Stimulated activated CD4-positive, alpha-beta T cell treated with anti-CD3 and anti-CD28 coated beads, Interleukin-1b, Interleukin-23, amount 100 ng/mL, for 1 hour (primary cell): ENCODE data around the gene VPS13D.

Experiments used
- DNase-seq, 2 donors: peaks; one replicate each; pipeline ENCODE4 v3.0.0-alpha.2; 2020; ENCODE audit warnings: low read depth in 2 of 2

Gene VPS13D

DNA sequence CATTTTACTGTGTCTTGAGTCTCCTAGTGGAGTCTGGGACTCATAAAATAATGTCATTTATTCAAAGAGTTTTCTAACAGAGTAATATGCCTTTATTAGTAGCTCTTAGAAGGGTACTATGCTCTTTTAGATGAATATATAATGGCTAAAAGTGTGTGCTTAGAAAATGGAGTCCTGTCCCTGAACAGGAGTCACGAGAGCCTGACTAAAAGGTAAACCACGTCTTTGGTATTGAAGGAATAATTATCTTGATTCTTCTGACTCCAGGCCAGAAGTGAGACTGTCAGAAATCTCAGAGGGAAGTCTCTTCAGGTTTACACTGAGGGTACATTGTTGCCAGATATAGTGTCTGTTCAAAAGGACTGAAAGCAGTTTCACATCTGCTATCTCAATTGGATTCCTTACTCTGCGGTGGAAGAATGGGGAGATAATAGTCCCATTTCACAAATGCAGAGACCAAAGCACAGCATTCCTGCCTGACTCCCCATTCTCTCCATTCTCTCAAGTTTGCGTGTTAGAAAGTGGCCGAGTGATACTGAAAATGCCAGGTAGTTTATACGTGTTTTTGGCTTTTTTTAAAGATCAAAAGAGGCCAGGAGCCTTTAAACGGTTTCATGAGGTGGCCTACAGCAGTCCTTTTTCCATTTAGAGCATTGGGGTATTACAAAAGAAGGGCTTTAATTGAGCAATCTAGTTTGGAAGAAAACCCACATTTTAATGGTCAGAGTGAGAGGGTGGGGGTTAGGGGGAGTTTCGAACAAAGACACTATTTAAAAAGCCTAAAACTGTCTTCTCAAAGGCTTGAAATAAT, 176.6 kb downstream of the VPS13D start:
- DNase-seq, result no peak

DNA sequence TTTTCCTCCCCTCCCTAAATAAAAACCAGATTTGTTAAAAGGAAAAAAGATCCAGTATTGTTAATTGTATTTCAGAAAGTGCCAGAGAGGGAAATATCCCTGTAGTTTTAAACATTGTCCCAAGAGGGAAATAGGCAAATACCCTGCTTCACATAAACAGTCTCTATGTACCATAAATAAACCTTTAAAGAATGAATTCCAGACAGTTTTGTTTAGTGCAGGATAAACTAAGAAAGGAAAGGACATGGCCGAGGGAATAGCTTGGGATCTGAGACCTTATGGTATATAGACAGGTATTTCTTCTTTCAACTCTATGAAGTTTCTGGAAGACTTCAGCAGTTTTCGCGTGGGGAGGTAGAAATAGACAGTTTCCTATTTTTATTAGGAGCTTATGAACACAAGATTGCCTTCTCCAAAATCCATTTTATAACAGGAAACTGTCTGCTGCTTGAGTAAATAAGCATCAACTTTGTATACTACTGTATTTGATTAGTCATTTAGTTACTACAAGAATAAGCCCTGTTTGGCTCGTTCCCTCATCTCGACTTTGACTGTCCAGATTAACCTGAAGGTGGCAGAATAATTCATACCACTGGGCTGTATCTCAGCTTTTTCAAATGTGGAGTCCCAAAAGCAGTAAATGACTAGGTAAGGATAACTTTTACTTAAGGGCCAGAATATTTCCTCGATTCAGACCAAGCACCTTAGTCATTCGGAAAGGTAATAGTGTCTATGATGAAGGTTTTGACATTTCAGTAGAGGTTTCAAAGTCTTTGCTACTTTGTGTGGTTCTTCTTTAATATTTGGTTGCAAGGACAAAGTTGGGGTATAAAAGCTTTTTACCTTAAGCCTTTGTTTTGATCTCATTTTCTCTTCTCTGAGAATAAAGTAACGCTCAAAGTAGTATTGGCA, 177.5 kb downstream of the VPS13D start:
- DNase-seq, result no peak

DNA sequence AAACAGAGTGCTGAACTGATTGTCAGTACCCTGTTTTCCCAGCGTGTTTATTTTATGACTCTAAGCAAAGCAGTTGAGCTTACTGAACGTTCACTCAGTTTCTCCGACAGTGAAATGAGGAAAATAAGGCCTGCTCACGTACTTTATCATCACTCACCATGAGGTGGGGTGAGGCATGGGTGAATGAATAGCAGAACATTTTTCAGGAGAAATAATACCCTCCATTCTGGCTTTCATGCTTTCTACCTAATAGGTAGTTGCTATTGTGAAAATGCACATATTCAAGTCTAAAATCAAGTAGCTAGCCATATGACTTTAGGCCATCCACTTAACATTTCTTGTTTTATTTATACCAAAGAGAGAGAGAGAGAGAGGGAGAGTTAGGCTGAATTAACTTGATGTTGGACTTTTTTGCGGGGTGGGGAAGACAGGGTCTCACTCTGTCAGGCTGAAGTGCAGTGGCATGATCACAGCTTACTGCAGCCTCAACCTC, 178.2 kb downstream of the VPS13D start:
- no peak for DNase-seq

DNA sequence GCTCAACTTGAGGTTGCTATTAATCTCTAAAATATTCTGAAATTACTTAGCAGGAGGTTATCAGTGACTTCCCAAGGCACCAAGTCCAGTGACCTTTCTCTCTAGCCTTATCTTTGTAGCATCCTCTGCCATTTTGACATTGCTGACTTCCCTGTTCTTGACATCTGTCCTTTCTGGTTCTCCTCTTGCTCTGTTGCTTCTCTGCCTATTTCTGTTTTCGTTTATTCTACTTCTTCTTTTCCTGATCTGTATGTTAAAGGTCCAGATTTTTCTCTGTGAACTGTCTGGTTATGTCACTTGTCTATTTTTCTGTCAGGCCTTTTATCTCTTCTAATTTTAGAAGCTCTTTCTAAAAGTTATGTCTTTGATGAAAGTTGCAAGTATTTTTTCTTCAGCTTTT, 178.8 kb downstream of the VPS13D start:
- no peak for DNase-seq

DNA sequence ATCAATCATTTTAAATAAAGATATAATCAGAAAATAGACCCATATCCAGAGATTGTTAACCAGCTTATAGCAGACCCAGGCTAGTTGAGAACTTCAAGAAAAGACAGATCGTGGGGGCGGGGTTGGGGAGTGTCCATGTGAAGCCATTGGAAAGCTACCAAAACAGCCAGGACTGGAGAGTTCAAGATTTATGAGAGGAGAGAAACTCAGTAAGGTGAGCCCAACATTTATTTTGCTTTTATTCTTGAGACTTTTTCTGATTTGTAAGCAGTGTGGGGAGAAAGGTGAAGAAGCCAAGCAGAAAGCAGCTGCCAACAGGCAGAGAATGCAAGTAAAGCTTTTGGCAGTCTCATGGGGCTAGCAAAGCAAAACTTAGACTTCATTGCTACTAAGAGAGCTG, 179.9 kb downstream of the VPS13D start:
- DNase-seq, result no peak

DNA sequence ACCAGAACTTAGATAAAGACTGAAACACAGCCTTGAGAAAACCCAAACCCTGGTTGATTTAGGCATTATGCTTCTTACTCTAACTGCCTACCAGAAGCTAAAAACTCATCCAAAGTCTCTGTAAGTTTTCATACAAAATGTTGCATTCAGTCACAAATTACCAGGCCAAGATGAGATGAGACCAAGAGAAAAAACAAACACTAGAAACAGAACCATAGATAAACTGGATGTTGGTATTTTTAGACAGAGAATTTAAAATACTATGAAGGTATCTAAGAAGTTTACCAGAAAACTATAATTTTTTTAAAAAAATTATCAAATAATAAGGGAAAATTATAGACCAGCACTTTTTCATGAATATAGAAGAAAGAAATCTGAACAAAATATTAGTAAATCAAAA, 180.5 kb downstream of the VPS13D start:
- DNase-seq, result no peak

DNA sequence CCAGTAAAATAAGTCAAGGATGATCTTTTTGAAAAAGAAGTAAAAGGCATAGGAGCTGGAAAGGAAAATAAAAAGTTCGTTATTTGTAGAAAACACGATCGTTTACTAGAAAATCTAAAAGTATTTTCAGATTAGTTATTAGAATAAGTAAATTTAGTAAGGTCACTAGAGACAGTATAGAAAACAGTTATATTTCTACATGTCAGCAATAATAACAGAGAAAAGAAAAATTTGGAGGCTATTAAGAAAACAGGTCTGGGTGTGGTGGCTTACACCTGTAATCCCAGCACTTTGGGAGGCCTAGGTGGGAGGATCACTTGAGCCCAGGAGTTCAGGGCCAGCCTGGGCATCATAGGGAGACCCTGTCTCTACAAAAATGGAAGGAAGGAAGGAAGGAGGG, 181.3 kb downstream of the VPS13D start:
- no peak for DNase-seq

DNA sequence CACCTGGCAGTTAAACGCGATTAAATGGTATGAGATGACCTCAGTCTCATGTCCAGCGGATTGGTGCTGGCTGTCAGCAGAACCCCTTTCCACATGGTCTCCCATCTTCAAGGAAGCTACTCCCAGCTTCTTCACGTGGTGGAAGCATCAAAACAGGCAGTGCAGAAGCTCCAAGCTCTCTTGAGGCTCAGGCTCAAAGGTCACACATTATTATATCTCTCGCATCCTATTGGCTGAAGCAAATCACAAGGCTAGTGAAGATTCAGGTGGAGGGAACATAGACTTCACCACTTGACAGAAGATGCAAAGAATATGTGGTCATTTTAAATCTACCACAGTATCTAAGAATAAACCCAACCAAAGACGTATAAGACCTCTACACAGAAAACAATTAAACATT, 181.9 kb downstream of the VPS13D start:
- no peak for DNase-seq

DNA sequence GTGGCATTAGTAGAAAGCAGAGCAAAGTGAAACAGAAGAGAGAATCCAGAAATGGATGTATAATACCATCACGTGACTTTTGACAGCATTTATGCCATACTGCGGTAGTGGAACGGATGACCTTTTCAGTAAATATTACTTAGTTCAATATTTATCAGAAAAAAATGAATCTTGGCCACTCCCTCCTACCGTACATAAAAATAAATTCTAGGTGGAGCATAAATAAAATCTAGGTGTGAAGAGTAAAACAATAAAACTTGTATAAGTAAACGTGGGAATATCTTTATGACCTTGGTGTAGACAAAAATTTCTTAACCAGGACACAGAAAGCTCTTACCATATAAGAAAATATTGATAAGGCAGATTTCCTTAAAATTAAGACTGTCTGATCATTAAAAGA, 182.6 kb downstream of the VPS13D start:
- no peak for DNase-seq

DNA sequence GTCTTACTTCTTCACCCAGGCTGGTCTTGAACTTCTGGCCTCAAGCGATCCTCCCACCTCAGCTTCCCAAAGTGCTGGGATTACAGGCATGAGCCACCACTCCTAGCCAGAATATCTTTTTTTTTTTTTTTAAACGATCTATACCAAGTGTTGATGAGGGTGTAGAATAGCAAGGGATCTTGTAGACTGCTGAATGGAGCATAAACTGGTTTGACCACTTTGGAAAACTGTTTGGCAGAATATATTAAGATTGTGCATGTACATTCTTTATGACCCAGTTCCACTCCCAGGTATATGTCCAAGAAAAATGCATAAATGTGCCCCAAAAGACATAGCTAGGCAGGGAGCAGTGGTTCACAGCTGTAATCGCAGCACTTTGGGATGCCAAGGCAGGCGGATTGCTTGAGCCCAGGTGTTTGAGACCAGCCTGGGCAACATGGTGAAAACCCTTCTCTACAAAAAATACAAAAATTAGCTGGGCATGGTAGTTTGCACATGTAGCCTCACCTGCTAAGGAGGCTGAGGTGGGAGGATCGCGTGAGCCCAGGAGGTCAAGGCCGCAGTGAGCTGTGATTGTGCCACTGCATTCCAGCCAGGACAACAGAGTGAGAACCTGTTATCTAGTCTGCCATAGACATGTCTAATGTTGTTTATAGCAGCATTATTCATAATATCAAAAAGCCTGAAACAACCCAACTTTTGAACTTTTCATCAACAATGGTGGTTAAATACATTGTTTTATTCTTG, 184.0 kb downstream of the VPS13D start:
- no peak for DNase-seq

DNA sequence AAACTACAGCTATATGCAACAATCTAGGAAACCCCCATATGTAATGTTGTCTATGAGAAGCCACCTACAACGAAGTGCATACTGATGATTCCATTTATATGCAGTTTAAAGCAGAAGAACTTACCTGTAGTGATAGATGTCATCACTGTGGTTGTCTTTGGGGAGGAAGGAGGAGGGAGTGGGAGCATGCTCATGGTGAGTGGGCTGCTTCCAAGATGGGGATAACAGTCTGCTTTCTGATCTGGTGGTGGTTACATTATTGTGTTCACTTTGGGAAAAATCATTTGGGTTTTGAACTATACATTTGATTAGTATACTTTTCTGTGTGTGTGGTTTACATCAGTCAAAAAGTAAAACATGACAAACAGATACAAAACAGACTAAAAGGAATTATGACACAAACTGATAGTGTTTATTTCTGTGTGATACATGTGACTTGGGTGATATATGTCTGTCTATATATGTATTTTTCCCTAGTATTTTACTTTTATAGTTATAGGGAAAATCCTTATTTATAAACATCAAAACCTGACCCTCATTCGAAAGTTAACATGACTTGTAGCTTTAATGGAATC, 184.7 kb downstream of the VPS13D start:
- no peak for DNase-seq

DNA sequence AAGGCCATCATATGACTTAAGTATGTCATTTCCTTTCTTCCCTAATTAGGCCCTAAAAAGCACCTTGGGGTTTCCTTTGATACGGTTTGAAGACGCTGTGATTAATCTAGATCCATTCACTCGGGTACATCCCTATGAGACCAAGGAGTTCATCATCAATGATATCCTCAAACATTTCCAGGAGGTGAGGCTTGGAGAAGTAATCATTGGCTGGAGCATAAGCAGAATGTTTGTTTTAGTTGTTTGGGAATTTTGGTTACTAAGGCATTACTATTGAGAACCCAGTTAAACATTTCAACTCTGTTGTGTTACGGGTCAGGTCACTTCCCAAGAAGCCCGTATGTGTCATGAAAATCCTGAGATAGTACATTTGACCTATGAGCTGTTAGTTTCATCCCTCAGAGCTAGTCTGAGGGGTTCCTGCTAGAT, 185.2 kb downstream of the VPS13D start:
- no peak for DNase-seq

DNA sequence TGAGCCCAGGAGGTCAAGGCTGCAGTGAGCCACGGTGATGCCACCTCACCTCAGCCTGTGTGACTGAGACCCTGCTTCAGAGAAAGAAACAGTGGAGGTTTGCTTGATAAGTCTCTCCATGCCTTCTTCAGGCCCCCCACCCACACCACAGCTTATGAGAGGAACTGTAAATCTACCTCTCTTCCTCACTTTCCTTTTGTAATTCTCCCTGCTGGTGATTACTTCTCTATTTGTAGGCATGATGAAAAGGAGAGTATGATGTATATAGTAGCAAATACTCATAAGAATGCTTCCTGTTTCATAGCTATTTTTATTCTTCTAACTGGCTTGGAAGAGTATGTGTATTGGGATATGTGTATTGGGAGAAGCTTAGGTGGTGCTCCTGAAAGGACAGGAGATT, 186.3 kb downstream of the VPS13D start:
- no peak for DNase-seq

DNA sequence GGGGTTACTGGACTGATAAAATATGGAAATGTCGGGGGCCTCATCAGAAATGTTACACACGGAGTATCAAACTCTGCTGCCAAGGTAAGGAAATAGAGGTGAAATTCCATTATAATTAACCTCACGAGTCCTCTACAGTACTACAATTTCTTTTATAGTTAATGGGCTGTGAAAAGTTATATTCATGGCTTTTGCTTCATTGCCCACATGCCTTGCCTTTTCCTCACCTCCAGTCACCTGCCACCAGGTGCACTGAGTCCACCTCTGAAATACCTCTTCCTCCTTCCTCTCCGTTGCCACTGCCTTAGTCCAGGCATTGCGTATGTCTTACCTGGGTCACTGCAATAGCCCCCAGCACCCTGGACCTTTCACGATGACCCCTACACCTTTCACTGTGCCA, 186.9 kb downstream of the VPS13D start:
- no peak for DNase-seq

DNA sequence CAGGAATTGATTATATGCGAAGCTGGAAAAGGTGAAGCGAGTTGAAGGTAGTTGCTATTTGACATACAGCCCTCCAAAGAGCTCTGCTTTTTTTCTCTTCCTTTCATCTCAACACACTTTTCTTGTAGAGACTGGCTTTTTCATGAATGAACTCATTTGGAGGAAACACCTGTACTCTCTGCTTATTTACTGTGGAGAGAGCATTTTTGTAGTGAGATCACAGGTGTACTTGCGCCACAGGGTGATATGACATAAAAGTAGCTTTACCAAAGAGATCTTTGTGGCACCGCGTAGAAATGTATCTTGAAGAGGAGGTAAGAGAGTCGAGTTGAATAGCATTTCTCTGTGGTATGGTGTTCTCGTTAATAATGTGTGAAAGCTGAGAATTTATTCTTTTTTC, 187.6 kb downstream of the VPS13D start:
- no peak for DNase-seq

DNA sequence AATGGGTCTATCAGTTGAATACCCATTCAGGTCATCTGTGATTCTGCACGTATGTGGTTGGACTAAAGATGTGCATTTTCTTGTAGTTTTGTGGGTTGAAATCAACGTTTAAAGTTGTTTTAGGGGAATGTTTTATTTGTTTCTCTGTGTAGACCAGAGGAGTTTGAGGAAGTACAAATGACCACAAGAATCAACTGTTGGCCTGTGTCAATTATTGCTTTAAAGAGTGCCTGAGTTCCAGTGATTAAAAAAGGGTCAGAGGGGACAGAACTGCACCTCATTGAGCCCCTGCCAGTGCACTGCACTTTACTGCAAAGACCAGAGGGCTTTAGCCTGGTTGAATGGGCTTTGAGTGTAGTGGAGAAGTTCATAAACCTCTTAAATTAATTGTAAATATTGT, 190.3 kb downstream of the VPS13D start:
- DNase-seq, result no peak

DNA sequence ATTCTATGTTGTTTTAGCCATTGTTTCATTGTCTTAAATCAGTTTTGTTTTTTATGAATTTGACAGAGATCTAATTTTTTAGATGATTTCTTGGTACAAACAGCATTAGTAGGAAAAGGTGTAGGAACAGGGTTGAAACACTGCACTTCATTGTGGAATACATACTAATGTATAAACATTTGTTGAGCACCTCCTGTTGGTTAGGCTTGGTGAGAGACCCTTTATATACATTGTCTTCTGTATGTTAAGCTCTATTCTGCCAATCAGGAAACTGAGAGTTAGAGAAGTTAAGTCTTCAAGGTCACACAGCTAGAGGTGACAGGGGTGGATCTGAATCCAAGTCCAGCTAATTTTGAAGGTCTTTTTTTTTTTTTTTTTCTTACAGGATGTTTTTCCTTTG, 192.7 kb downstream of the VPS13D start:
- DNase-seq, result no peak

DNA sequence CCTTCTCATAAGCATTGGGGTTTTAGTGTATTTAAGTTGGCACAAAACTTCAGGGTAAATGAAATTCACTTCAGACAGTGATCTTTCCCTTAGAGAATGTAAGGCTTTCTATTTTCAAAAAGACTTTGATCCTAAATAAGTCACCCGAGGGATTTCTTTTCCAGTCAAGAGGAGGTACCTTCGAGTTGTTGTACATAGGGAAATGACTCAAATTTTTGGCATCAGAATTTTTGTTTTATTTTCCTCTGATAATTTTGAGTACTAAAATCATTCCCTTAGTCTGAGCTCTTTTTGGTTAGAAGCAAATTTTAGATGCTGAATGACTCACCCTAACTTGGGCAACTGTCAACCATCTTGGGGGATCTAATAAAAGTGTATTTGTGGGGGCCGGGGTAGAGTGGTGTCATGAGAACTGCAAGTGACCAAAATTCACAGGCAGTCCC, 194.3 kb downstream of the VPS13D start:
- DNase-seq, result no peak

DNA sequence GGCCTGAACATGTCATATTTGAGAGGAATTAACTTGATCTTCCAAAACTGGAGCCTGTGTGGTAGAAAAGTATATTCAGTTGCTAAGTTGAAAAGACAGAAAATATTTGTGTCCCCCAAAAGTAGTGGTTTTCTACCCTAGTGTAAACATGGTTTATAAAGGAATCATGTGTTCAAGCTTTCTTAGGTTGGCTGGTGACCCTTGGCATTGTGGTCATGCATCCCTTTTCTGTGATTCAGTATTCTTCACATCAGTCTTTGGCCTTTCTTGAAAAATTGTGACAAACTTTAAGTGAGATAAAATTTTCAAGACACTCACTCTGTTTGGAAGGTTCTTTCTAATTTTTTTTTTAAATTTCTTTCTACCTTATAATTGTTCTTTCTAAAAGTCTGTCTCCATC, 195.0 kb downstream of the VPS13D start:
- no peak for DNase-seq

DNA sequence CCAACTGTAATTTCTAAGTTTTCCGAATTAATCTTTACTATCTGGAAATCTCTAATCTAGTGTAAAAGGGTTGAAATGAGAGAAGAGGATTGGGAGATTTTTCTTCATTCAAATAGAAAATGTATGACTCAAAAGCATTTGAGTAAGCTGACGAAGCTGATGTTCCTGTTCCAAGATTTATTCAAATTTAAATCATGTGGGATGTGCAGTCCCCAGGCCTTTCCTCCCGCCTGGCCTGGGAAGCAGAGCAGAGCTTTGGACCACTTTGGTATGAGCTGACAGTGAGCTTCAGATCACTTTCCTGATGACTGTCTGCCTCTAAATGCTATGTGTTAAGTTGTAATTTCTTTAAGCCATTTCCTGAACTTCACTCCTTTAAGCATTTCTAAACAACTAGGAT, 196.2 kb downstream of the VPS13D start:
- no peak for DNase-seq

DNA sequence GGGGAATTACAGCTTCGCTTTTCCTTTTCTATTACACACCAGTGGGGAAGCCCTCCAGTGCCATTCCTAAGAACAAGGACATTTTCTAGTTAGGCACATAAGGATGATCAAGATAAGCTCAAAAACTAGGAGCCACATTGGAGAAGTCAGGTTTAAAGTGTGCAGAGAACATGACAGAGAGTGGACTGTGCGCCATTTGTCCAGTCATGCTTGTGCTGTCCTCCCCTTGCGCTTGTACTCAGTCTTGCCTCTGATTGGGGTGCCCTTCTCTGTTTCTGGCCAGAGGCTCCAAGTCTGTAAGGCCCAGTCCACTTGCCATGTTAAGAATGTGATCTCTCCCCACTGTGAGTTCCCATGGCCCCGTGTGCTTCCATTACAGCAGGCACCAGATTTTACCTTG, 198.5 kb downstream of the VPS13D start:
- no peak for DNase-seq

DNA sequence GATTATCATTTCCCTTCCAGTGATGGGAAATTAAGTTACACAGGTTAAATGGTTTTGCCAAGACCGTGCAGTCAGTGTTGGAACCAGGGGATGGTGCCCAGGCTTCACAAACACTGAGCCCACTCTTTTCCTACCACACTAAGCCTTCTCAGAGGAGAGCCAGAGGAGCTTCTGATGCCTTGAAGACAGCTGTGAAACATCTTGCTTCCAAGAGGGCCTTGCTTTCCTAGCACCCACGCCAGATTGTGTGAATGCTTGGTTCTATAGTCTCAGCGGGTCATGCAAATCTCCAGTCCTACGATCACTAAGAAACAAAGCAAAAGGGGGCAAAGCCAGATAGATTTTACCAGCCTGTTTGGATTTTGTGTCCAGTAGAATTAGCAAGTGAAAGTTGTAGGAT, 200.7 kb downstream of the VPS13D start:
- DNase-seq, result no peak
